ENCODE results near the gene CREB3L4. TPM values are rescaled to one million over a fixed set of nuclear protein-coding genes. Genes with fewer than 3 reads are reported as not detected.

The CREB3L4 gene
- total RNA-seq, 2 experiments from 2014 or later, result 17.0 to 28.2 TPM

DNA sequence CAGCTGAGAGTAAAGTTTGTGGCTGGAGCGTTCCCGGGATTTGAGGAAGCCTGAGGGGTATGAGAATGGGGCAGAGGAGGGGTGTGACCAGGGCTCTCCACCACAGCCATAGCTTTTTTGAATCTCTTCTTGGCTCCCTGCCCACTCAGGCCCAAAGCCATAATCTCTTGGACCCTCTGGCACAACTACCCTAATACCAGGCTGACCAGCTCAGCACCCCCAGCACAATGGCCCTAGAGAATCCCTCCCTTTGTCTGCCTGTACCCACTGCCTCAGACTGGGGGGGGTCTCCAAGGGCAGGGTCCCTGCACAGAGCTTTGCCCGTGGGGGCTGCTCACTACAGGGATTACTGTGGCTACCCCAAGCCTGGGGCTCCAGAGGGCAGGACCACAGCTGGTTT is 28.7 kb upstream of the CREB3L4 start:
- no peak for TF ChIP-seq EZH2phosphoT487 (IDR thresholded peaks at IDR 0.05; ENCODE audit: borderline replicate concordance, low read depth, low read length)
- TF ChIP-seq, protein P1, sequence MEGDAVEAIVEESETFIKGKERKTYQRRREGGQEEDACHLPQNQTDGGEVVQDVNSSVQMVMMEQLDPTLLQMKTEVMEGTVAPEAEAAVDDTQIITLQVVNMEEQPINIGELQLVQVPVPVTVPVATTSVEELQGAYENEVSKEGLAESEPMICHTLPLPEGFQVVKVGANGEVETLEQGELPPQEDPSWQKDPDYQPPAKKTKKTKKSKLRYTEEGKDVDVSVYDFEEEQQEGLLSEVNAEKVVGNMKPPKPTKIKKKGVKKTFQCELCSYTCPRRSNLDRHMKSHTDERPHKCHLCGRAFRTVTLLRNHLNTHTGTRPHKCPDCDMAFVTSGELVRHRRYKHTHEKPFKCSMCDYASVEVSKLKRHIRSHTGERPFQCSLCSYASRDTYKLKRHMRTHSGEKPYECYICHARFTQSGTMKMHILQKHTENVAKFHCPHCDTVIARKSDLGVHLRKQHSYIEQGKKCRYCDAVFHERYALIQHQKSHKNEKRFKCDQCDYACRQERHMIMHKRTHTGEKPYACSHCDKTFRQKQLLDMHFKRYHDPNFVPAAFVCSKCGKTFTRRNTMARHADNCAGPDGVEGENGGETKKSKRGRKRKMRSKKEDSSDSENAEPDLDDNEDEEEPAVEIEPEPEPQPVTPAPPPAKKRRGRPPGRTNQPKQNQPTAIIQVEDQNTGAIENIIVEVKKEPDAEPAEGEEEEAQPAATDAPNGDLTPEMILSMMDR (conservative IDR thresholded peaks at IDR 0.05; ENCODE audit: low read length), result no peak
- H3K27ac ChIP-seq (ENCODE audit: low read depth, low read length, poor library complexity, severe bottlenecking), result no peak overlapping the region
- no peaks in the 10 kb centered on the region for H4K20me1 ChIP-seq (ENCODE audit: insufficient read depth, low read length)
- no peak overlapping the region for H2AFZ ChIP-seq (ENCODE audit: low read length)
- intact Hi-C loops (cut with micrococcal nuclease; ENCODE audit: unreplicated experiment), result no loop called here
- H3K79me2 ChIP-seq (ENCODE audit: insufficient read depth, low read depth, low read length), result peaks cover 10% of the 10 kb centered on the region
- ChIA-PET CTCF (ENCODE audit: unreplicated experiment) (no interaction called here), POLR2A (interaction anchor here (0.8 kb wide), 1 partner anchor 16 kb away, joined by 3 read pairs; the partner anchor contains the start of gene GATAD2B)
- peaks cover 90% of the 10 kb centered on the region for H3K36me3 ChIP-seq (ENCODE audit: insufficient read depth, low read length)
- no peaks in the 10 kb centered on the region for H3K9me2 ChIP-seq (ENCODE audit: insufficient read depth, low read length)
- BruUV-seq (replicated peaks), result no TSS peak
- peaks cover 4% of the 10 kb centered on the region for H3K4me1 ChIP-seq (ENCODE audit: insufficient read depth, low read length, poor library complexity, severe bottlenecking)
- no peaks in the 10 kb centered on the region for H3K9me3 ChIP-seq (ENCODE audit: low read length)
- DNase-seq (ENCODE audit: low spot score), result no peak
- H3K4me3 ChIP-seq (ENCODE audit: low read depth, low read length, poor library complexity, severe bottlenecking), result no peak overlapping the region
- H3K4me2 ChIP-seq (ENCODE audit: low read length), result no peak overlapping the region

GRCh38 chr1:153939476-153939875 is 28.2 kb upstream of the CREB3L4 start:
- H3K4me2 ChIP-seq (ENCODE audit: low read length), result no peak overlapping the region
- H3K79me2 ChIP-seq (ENCODE audit: insufficient read depth, low read depth, low read length), result peaks cover 15% of the 10 kb centered on the region
- peaks cover 9% of the 10 kb centered on the region for H3K4me1 ChIP-seq (ENCODE audit: insufficient read depth, low read length, poor library complexity, severe bottlenecking)
- H3K9me2 ChIP-seq (ENCODE audit: insufficient read depth, low read length), result no peaks in the 10 kb centered on the region
- no peak overlapping the region for H3K4me3 ChIP-seq (ENCODE audit: low read depth, low read length, poor library complexity, severe bottlenecking)
- H3K36me3 ChIP-seq (ENCODE audit: insufficient read depth, low read length), result peaks cover 90% of the 10 kb centered on the region
- H3K9me3 ChIP-seq (ENCODE audit: low read length), result no peaks in the 10 kb centered on the region
- intact Hi-C loops (cut with micrococcal nuclease; ENCODE audit: unreplicated experiment), result no loop called here
- BruUV-seq (replicated peaks), result no TSS peak
- H3K27ac ChIP-seq (ENCODE audit: low read depth, low read length, poor library complexity, severe bottlenecking), result no peak overlapping the region
- no peaks in the 10 kb centered on the region for H4K20me1 ChIP-seq (ENCODE audit: insufficient read depth, low read length)
- ChIA-PET CTCF (ENCODE audit: unreplicated experiment) (no interaction called here), POLR2A (interaction anchor here (1.0 to 1.7 kb wide), 3 partner anchors 14 to 102 kb away, joined by 3 to 4 read pairs (median 4); no protein-coding TSS in a partner anchor)
- no peak overlapping the region for H2AFZ ChIP-seq (ENCODE audit: low read length)
- TF ChIP-seq EZH2phosphoT487 (IDR thresholded peaks at IDR 0.05; ENCODE audit: borderline replicate concordance, low read depth, low read length), result no peak
- TF ChIP-seq, protein P1 (conservative IDR thresholded peaks at IDR 0.05; ENCODE audit: low read length), result no peak
- no peak for DNase-seq (ENCODE audit: low spot score)

DNA sequence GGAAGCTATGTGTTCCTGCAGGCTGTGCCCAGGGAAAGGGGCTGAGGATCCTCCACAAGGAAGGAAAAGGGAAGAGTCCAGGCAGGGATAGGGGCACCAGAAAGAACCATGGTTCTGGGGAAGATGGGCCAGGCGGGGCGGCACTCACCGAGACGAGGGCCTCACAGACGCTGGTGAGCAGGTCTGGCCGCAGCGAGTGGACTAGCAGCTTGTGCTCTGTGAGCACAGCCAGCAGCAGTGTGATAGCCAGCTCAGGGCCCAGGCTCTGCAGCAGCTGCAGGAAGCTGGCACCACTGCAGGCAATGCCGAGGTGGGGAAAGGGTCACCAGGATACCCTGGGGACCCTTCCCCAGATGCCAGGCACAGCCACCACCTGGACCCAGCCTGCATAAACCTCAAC is 26.9 kb upstream of the CREB3L4 start:
- TF ChIP-seq, protein P1 (conservative IDR thresholded peaks at IDR 0.05; ENCODE audit: low read length), result no peak
- no peak for TF ChIP-seq EZH2phosphoT487 (IDR thresholded peaks at IDR 0.05; ENCODE audit: borderline replicate concordance, low read depth, low read length)
- POLR2A ChIA-PET, result interaction anchor here (1.4 to 1.7 kb wide), 2 partner anchors 16 to 103 kb away, joined by 3 to 4 read pairs; no protein-coding TSS in a partner anchor
- no peak overlapping the region for H3K4me2 ChIP-seq (ENCODE audit: low read length)
- no peaks in the 10 kb centered on the region for H3K9me3 ChIP-seq (ENCODE audit: low read length)
- no peak overlapping the region for H2AFZ ChIP-seq (ENCODE audit: low read length)
- H4K20me1 ChIP-seq (ENCODE audit: insufficient read depth, low read length), result no peaks in the 10 kb centered on the region
- CTCF ChIA-PET (ENCODE audit: unreplicated experiment), result no interaction called here
- BruUV-seq (replicated peaks), result no TSS peak
- H3K27ac ChIP-seq (ENCODE audit: low read depth, low read length, poor library complexity, severe bottlenecking), result no peak overlapping the region
- peaks cover 77% of the 10 kb centered on the region for H3K36me3 ChIP-seq (ENCODE audit: insufficient read depth, low read length)
- H3K9me2 ChIP-seq (ENCODE audit: insufficient read depth, low read length), result no peaks in the 10 kb centered on the region
- intact Hi-C loops (cut with micrococcal nuclease; ENCODE audit: unreplicated experiment), result no loop called here
- peaks cover 20% of the 10 kb centered on the region for H3K79me2 ChIP-seq (ENCODE audit: insufficient read depth, low read depth, low read length)
- H3K4me3 ChIP-seq (ENCODE audit: low read depth, low read length, poor library complexity, severe bottlenecking), result no peak overlapping the region
- H3K4me1 ChIP-seq (ENCODE audit: insufficient read depth, low read length, poor library complexity, severe bottlenecking), result peaks cover 14% of the 10 kb centered on the region
- no peak for DNase-seq (ENCODE audit: low spot score)

Data from OCI-LY7 (cell line).